Measurements from ENCODE around the gene REM1.
"Not testable (repeated sequence)": the region's sequence is repeated elsewhere in the genome, so short reads cannot be mapped to it uniquely, and the experiment has no call there.

REM1 gene

DNA sequence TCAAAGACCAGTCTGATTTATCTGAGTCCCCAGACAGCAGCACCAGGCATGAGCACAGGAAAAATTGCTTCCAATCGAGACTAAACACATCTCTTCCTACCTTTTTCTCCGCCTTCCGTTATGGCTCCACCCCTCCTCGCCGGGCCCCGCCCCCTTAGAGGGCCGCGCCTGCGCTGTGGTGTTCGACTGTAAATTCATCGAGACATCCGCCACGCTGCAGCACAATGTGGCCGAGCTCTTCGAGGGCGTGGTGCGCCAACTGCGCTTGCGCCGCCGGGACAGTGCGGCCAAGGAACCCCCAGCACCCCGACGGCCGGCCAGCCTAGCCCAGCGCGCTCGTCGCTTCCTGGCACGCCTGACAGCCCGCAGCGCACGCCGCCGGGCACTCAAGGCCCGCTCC lies 8.9 kb downstream of the REM1 start:
- no peak for DNase-seq (ENCODE audit: low read depth in 2 of 2)

GRCh38 chr20:31485450-31486339 lies 10.6 kb downstream of the REM1 start:
- DNase-seq (ENCODE audit: low read depth in 2 of 2) = no peak

- no peak for DNase-seq (ENCODE audit: low read depth in 2 of 2)
These were observed 13.0 kb downstream of the REM1 start for GRCh38 chr20:31488115-31488514.

DNA sequence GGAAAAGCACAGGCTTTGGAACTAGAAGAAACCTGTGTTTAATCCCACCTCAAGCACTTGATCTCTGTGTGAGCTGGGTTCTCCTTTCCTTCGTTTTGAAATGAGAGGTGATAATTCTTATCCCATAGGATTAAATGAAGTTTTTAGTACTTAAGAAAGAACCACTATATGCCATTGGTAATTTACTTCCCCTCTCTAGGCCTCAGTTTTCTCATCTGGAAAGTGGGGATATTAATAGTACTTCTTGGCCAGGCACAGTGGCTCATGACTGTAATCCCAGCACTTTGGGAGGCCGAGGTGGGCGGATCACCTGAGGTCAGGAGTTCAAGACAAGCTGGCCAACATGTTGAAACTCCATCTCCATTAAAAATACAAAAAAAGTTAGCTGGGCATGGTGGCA lies 14.1 kb downstream of the REM1 start:
- no peak for DNase-seq (ENCODE audit: low read depth in 2 of 2)

- DNase-seq (ENCODE audit: low read depth in 2 of 2) = no peak
These were observed 15.7 kb downstream of the REM1 start for GRCh38 chr20:31490752-31491151.

DNA sequence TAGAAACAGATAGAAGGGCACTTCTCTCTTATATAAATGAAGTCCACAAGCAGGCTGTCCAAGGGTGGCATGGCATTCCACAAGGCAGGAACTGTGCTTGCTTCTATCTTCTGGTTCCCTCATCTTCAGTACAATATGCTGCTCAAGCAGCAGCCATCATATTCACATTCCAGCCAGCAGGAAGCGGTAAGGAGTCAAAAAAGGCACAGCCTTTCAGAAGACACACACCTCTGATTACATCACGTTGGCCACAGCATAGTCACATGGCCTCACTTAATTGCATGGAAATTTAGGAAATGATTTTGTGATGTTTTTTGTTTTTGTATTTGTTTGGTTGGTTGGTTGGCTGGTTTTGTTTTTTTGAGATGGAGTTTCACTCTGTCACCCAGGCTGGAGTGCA lies 19.0 kb downstream of the REM1 start:
- DNase-seq (ENCODE audit: low read depth in 2 of 2) = no peak

GRCh38 chr20:31496761-31497295 lies 21.7 kb downstream of the REM1 start:
- no peak for DNase-seq (ENCODE audit: low read depth in 2 of 2)

DNA sequence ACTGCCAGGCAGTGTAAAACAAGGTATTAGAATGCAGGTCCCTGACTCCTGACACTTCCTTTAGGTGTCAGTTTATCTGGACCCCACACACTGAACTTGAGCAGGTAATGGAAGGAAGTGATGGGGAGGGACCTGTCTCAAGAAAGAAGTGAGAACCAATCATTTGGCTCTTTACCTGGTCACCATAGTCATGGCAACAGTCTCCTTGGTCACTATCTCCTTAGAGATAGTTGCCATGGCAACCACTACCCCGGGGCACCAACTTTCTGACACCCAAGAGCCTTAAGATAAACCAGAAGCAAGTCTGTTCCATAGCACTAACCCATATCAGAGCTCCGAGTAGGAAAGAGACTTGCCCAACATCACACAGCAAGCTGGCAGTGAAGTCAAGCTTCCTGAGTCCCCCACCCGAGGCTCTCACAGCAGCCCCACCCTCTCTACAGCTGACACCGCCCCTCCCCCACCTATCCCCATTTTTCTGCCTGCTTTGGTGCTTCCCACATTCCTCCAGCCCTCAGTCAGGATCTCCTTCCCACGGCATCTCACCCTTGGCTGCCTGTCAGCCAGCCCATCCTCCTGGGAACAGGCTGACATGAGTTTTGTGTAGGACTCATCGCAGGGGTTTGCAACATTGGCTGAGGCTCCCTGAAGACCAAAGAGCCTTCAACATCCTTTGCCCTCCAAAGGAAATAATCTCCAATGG lies 22.9 kb downstream of the REM1 start:
- no peak for DNase-seq (ENCODE audit: low read depth in 2 of 2)

- no peak for DNase-seq (ENCODE audit: low read depth in 2 of 2)
These were observed 25.4 kb downstream of the REM1 start for GRCh38 chr20:31500527-31500926.

DNA sequence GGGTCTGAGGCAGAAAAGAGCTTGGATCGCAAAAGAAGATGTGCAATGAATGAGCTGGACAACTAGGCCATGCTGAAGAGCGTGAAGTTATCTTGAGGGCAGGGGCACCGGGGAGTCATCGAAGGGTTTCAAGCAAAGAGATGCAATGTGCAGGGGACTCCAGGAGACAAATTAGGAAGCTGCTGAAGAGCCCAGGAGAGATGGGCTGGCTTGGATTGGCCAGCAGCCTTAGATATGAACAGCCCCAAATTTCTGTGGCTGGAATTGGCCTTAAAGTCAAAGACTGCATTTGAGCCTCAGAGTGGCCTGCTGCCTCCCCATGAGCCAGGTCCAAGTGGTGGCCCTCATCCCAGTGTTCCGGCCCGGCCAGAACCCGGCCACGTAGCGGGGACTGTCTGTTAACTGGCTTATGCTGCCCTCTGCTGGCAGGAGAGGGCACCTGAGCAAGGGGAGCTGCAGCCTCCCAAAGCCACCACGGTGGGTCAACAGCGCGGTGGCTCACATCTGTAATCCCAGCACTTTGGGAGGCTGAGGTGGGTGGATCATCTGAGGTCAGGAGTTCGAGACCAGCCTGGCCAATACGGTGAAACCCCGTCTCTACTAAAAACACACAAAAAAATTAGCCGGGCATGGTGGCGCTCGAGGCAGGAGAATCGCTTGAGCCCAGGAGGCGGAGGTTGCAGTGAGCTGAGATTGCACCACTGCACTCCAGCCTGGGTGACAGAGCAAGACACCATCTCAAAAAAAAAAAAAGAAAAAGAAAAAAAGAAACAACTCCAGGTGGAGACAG lies 28.0 kb downstream of the REM1 start:
- peak; percentile 57 to 73 for DNase-seq (ENCODE audit: low read depth in 2 of 2)

DNA sequence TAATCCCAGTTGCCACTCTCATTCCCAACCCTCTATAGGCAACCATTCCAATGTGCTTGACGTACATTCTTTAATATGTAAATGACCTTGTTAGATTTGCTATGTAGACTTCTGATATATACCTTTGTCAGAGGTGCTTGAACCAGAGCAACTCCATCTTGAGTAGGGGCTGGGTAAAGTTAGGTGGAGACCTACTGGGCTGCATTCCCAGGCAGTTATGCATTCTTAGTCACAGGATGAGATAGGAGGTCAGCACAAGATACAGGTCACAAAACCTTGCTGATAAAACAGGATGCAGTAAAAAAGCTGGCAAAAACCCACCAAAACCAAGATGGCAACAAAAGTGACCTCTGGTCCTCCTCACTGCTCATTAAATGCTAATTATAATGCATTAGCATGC lies 30.8 kb downstream of the REM1 start:
- no peak for DNase-seq (ENCODE audit: low read depth in 2 of 2)

- DNase-seq (ENCODE audit: low read depth in 2 of 2) = no peak
These were observed 33.6 kb downstream of the REM1 start for GRCh38 chr20:31508517-31509244.

DNA sequence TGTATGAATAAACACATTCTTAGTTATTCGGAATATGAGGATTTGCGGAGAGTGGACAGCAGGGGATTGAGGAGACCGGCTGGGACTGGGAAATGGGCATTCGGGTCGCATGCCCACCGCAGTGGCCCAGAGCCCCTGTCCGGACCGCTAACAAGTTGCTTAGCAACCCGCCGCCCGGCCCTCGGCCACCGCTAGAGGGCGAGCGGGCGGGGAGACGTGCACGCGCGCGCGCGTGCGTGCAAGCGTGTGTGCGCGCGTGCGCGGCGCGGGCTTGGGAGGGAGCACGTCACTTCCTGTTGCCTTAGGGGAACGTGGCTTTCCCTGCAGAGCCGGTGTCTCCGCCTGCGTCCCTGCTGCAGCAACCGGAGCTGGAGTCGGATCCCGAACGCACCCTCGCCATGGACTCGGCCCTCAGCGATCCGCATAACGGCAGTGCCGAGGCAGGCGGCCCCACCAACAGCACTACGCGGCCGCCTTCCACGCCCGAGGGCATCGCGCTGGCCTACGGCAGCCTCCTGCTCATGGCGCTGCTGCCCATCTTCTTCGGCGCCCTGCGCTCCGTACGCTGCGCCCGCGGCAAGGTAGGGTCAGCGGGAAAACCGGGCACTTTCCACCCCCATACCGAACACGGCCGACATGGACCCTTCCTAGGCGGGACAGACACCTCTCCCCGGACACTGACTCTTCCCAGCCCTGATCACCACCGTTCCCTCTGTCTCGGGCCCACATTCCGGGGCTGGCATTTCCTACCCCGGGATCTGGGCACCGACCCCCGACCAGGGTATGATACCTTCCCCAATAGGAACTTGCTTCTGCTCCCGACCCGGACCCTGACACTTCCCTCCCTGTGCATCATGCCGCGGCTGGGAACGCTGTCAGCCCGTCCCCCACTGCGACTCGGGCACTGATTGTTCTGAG lies 39.3 kb downstream of the REM1 start, which contains the start of gene HM13:
TSS of gene HM13 (plus strand) at position 289 of the 918 bp plus-strand sequence. CDS start at position 399, 110 bp downstream.
- DNase-seq (ENCODE audit: low read depth in 2 of 2) = peak; percentile 80 to 85

DNA sequence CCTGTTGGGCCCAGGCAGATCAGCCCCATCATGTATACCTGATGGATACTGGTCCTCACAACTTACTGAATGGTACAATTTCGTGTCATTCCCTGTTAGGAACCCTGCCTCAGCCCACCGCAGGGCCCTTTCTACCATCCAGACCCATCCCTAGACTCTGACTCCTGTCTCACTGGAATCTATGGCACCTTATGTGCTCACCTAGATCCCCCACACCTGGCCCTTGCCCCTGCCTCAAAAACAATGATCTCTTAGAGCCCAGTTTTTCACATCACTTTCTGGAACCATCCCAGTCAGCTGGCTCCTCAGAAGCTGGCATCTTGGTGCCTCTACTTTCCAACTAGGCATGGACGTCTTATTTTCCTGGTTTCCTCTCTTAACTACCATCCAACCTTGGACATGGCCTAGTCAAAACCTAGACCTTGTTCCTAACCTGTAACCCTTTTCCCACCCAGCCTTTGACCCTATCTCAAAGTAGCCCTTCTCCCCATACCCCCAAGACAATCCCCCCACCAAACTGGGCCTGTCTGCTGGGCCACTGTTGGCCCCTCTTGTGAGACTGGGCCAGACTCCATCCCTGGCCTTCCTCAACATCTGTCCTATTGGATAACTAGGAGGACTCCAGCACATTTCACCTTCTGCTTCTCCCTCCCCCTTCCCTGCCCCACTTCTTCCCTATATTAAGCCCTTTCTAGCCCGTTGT lies 40.1 kb downstream of the REM1 start:
- no peak for DNase-seq (ENCODE audit: low read depth in 2 of 2)

DNA sequence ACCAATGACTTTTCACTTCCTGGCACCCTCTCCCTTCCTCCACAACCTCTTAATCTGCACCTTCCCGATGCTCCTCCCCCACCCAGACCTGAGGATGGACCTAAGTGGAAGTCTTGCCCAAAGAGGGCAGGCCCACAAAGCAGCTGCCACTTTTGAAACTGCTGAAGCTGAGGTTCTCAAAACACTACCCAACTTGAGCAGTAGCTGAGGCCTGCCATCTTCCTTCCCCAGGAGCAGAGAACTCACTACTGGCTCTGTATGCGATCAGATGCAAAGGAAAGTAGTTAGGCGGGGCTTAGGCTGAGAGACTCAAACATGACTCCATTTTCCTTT lies 40.7 kb downstream of the REM1 start:
- DNase-seq (ENCODE audit: low read depth in 2 of 2) = no peak

- DNase-seq (ENCODE audit: low read depth in 2 of 2) = no peak
These were observed 41.1 kb downstream of the REM1 start for GRCh38 chr20:31516166-31516565.

DNA sequence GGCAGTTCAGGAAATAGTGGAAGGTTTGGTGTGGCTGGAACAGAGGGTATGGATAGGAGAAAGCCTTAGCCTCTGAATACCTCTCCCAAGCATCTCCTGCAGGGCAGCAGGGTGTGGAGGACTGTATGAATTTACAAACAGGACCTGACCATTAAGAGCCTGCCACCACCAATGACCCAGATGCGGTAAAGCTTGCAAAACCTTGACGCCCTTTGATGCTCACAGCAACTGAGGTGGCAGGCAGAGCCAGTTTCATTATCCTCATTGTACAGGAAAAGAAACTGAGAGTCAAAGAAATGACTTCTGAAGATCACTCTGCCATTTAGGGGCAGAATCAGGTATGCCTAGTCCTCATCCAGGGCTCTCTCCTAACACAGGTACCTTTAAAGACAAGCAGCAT lies 41.6 kb downstream of the REM1 start:
- DNase-seq (ENCODE audit: low read depth in 2 of 2) = no peak

DNA sequence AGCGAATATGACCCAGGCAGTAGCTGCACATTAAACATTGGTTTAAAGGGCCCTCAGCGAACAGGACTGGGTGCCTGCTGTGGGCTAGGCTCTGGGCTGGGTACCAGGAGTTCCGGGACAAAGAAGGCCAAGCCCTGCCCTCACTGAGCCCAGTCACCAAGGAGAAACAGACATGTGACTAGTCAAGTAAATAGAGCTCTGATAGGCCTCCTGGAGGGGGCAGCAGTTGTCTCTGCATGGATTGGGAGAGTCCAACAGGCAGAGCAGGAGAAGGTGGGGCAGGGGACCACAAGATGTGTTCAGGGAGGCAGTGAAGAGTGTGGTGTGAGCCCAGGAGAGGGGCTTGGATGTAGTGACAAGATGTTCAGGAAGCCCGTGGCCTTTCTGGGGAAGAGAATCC lies 42.3 kb downstream of the REM1 start:
- no peak for DNase-seq (ENCODE audit: low read depth in 2 of 2)

DNA sequence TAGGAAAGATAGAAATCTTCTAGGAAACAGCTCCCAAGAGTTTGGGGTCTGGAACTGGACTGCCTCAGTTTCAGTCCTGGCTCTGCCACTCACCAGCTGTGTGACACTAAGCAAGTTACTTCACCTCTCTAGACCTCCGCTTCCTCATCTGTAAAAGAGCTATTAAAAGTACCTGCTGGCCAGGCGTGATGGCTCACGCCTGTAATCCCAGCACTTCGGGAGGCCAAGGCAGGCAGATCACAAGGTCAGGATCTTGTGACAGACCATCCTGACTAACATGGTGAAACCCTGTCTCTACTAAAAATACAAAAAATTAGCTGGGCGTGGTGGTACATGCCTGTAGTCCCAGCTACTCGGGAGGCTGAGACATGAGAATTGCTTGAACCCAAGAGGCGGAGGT lies 46.2 kb downstream of the REM1 start:
- DNase-seq (ENCODE audit: low read depth in 2 of 2) = not testable (repeated sequence)

- DNase-seq (ENCODE audit: low read depth in 2 of 2) = no peak
These were observed 47.6 kb downstream of the REM1 start for GRCh38 chr20:31522731-31523130.

Measured in stimulated activated CD4-positive, alpha-beta T cell treated with anti-CD3 and anti-CD28 coated beads, Interleukin-15, amount 100 ng/mL, for 48 hours (primary cell).